Activated T-cell treated with anti-CD3 and anti-CD28 coated beads, Interleukin-2, amount 50 U/mL, for 4 hours (primary cell): Measurements from ENCODE around the gene WIPI1. TPM values are rescaled to one million over a fixed set of nuclear protein-coding genes. Genes with fewer than 3 reads are reported as not detected.

ENCODE experiments used
- ATAC-seq, 2 donors: fragments of 200-7000 bp; cut with Tn5 transposase; one replicate each; pipeline ENCODE4 v1.10.0; 2021
- DNase-seq: peaks from one replicate; pipeline ENCODE4 v3.0.0-alpha.2; 2020
- H3K27me3 Mint-ChIP-seq: one replicate; pipeline ENCODE4 v1.8.0; 2021; ENCODE audit warnings: low read depth, mixed read lengths
- H3K36me3 Mint-ChIP-seq: one replicate; pipeline ENCODE4 v1.8.0; 2022; ENCODE audit warnings: mixed read lengths; ENCODE audit not compliant: insufficient read depth
- H3K4me1 Mint-ChIP-seq: one replicate; pipeline ENCODE4 v1.8.0; 2021; ENCODE audit warnings: low read depth, mixed read lengths
- H3K4me3 Mint-ChIP-seq: one replicate; pipeline ENCODE4 v1.8.0; 2021; ENCODE audit warnings: mild to moderate bottlenecking, moderate library complexity, mixed read lengths
- H3K9me3 Mint-ChIP-seq: one replicate; pipeline ENCODE4 v1.8.0; 2021; ENCODE audit warnings: mixed read lengths
- total RNA-seq, 3 donors: library from RNA; stranded (reverse); gene quantifications; one replicate each; pipeline ENCODE4 v1.2.1, GENCODE V29; 2021

Gene WIPI1
- total RNA-seq, 3 donors from 2014 or later, result 2.9 to 6.4 (median 3.9) TPM

- DNase-seq (no peak), ATAC-seq (peak in 1 of 2 donors; percentile 24)
- Mint-ChIP-seq H3K9me3 (peaks cover 5% of the 10 kb centered on the region), H3K36me3 (peaks cover 4% of the 10 kb centered on the region), H3K4me1 (peaks cover 36% of the 10 kb centered on the region), H3K4me3 (no peak overlapping the region), H3K27me3 (no peaks in the 10 kb centered on the region)
Observed at GRCh38 chr17:68398691-68399637, 58.3 kb downstream of the WIPI1 start.

GRCh38 chr17:68397108-68397536 is 60.2 kb downstream of the WIPI1 start:
- no peak for ATAC-seq
- Mint-ChIP-seq H3K27me3 (no peaks in the 10 kb centered on the region), H3K9me3 (peaks cover 5% of the 10 kb centered on the region), H3K4me3 (no peak overlapping the region), H3K36me3 (peaks cover 3% of the 10 kb centered on the region), H3K4me1 (peaks cover 36% of the 10 kb centered on the region)
- DNase-seq, result no peak

GRCh38 chr17:68396226-68397107 is 60.8 kb downstream of the WIPI1 start:
- peaks cover 3% of the 10 kb centered on the region for H3K36me3 Mint-ChIP-seq
- H3K27me3 Mint-ChIP-seq, result no peaks in the 10 kb centered on the region
- no peak overlapping the region for H3K4me3 Mint-ChIP-seq
- DNase-seq (no peak), ATAC-seq (no peak)
- peaks cover 5% of the 10 kb centered on the region for H3K9me3 Mint-ChIP-seq
- peaks cover 36% of the 10 kb centered on the region for H3K4me1 Mint-ChIP-seq

- Mint-ChIP-seq H3K9me3 (peaks cover 5% of the 10 kb centered on the region), H3K27me3 (no peaks in the 10 kb centered on the region), H3K36me3 (peaks cover 3% of the 10 kb centered on the region), H3K4me3 (no peak overlapping the region), H3K4me1 (peaks cover 25% of the 10 kb centered on the region)
- DNase-seq (no peak), ATAC-seq (no peak)
Observed at GRCh38 chr17:68394608-68395331, 62.5 kb downstream of the WIPI1 start.

GRCh38 chr17:68391561-68392268 is 65.6 kb downstream of the WIPI1 start:
- peaks cover 3% of the 10 kb centered on the region for H3K36me3 Mint-ChIP-seq
- H3K4me1 Mint-ChIP-seq, result peaks cover 4% of the 10 kb centered on the region
- peaks cover 5% of the 10 kb centered on the region for H3K9me3 Mint-ChIP-seq
- ATAC-seq, result no peak
- H3K4me3 Mint-ChIP-seq, result no peak overlapping the region
- H3K27me3 Mint-ChIP-seq, result no peaks in the 10 kb centered on the region
- no peak for DNase-seq

GRCh38 chr17:68390888-68391545 is 66.3 kb downstream of the WIPI1 start:
- no peaks in the 10 kb centered on the region for H3K27me3 Mint-ChIP-seq

GRCh38 chr17:68389041-68389440 is 68.3 kb downstream of the WIPI1 start:
- peaks cover 6% of the 10 kb centered on the region for H3K4me1 Mint-ChIP-seq
- H3K4me3 Mint-ChIP-seq, result no peak overlapping the region
- no peaks in the 10 kb centered on the region for H3K27me3 Mint-ChIP-seq
- DNase-seq (no peak), ATAC-seq (no peak)
- no peaks in the 10 kb centered on the region for H3K36me3 Mint-ChIP-seq
- H3K9me3 Mint-ChIP-seq, result no peaks in the 10 kb centered on the region

More at GRCh38 chr17:68390888-68391545, 66.3 kb downstream of the WIPI1 start:
- H3K4me3 Mint-ChIP-seq, result no peak overlapping the region
- peaks cover 3% of the 10 kb centered on the region for H3K36me3 Mint-ChIP-seq
- H3K9me3 Mint-ChIP-seq, result peaks cover 5% of the 10 kb centered on the region
- ATAC-seq (no peak), DNase-seq (no peak)
- no peaks in the 10 kb centered on the region for H3K4me1 Mint-ChIP-seq

- DNase-seq (no peak), ATAC-seq (no peak)
- H3K27me3 Mint-ChIP-seq, result no peaks in the 10 kb centered on the region
- peaks cover 19% of the 10 kb centered on the region for H3K4me1 Mint-ChIP-seq
- no peaks in the 10 kb centered on the region for H3K9me3 Mint-ChIP-seq
- no peaks in the 10 kb centered on the region for H3K36me3 Mint-ChIP-seq
- H3K4me3 Mint-ChIP-seq, result no peak overlapping the region
Observed at GRCh38 chr17:68387435-68388218, 69.7 kb downstream of the WIPI1 start.

GRCh38 chr17:68385490-68386215 is 71.6 kb downstream of the WIPI1 start:
- Mint-ChIP-seq H3K4me1 (peaks cover 22% of the 10 kb centered on the region), H3K27me3 (no peaks in the 10 kb centered on the region), H3K36me3 (peaks cover 2% of the 10 kb centered on the region), H3K9me3 (no peaks in the 10 kb centered on the region), H3K4me3 (no peak overlapping the region)
- ATAC-seq (no peak), DNase-seq (no peak)

- Mint-ChIP-seq H3K4me1 (peaks cover 24% of the 10 kb centered on the region), H3K36me3 (peaks cover 3% of the 10 kb centered on the region), H3K27me3 (no peaks in the 10 kb centered on the region), H3K9me3 (no peaks in the 10 kb centered on the region), H3K4me3 (no peak overlapping the region)
- DNase-seq, result no peak
- no peak for ATAC-seq
Observed at GRCh38 chr17:68384941-68385340, 72.4 kb downstream of the WIPI1 start.

- no peak for DNase-seq
- no peaks in the 10 kb centered on the region for H3K27me3 Mint-ChIP-seq
- H3K4me3 Mint-ChIP-seq, result no peak overlapping the region
- H3K36me3 Mint-ChIP-seq, result peaks cover 3% of the 10 kb centered on the region
- peaks cover 24% of the 10 kb centered on the region for H3K4me1 Mint-ChIP-seq
- ATAC-seq, result no peak
- no peaks in the 10 kb centered on the region for H3K9me3 Mint-ChIP-seq
Observed at GRCh38 chr17:68384471-68384870, 72.8 kb downstream of the WIPI1 start.
